ENCODE data around the gene WDFY4. TPM values are rescaled to one million over a fixed set of nuclear protein-coding genes. Genes with fewer than 3 reads are reported as not detected.

WDFY4 gene
- polyA plus RNA-seq, 1 of the 3 experiments (the other 2 are of a cell fraction): not detected

- Histone ChIP-seq H3K9me2 (no peaks in the 10 kb centered on the region), H3F3A (replicated peaks; ENCODE audit: insufficient read depth) (no peaks in the 10 kb centered on the region), H3K4me3 (ENCODE audit: low read depth in 2 of 2, low read length in 1 of 2) (no peak overlapping the region), H3K9ac (no peak overlapping the region), H3K79me2 (ENCODE audit: insufficient read depth) (no peaks in the 10 kb centered on the region), H3K36me3 (replicated peaks in 1 of 2; ENCODE audit: control insufficient read depth in 1 of 2, insufficient read depth in 2 of 2, low read length in 1 of 2) (no peaks in the 10 kb centered on the region), H3K9me3 (no peaks in the 10 kb centered on the region), H3K4me2 (no peak overlapping the region), H3K4me1 (ENCODE audit: control insufficient read depth in 1 of 2, insufficient read depth in 2 of 2, low read depth in 1 of 2, low read length in 1 of 2) (no peaks in the 10 kb centered on the region), H2AFZ (ENCODE audit: low read depth) (no peak overlapping the region), H3K27ac (ENCODE audit: low read depth in 2 of 2, low read length in 1 of 2) (no peak overlapping the region), H4K20me1 (ENCODE audit: insufficient read depth) (no peaks in the 10 kb centered on the region), H3K27me3 (ENCODE audit: insufficient read depth) (no peaks in the 10 kb centered on the region)
- ChIA-PET POLR2A (no interaction called here), CTCF (no interaction called here)
- DNase-seq: no peak
- TF ChIP-seq MEF2A (IDR thresholded peaks at IDR 0.05; ENCODE audit: borderline replicate concordance, low read depth) (no peak), NRF1 (IDR thresholded peaks at IDR 0.05; ENCODE audit: low read depth, low read length) (no peak), TCF12 (IDR thresholded peaks at IDR 0.05) (no peak), JUND (IDR thresholded peaks at IDR 0.05) (no peak), CHD2 (IDR thresholded peaks at IDR 0.05; ENCODE audit: low read length, partially characterized antibody) (no peak), YY1 (IDR thresholded peaks at IDR 0.05; ENCODE audit: low read depth) (no peak), GATA2 (CRISPR knock-in tag; IDR thresholded peaks at IDR 0.05) (no peak), FOXM1 (IDR thresholded peaks at IDR 0.05; ENCODE audit: low read depth) (no peak), USF2 (IDR thresholded peaks at IDR 0.05; ENCODE audit: borderline replicate concordance, low read depth, low read length) (no peak), GABPA (IDR thresholded peaks at IDR 0.05; ENCODE audit: low read depth) (no peak), USF1 (IDR thresholded peaks at IDR 0.05; ENCODE audit: borderline replicate concordance, low read depth) (no peak), RFX5 (IDR thresholded peaks at IDR 0.05; ENCODE audit: low read length) (no peak), FOXJ3 (CRISPR knock-in tag; IDR thresholded peaks at IDR 0.05) (no peak), NFIC (IDR thresholded peaks at IDR 0.05; ENCODE audit: borderline replicate concordance) (no peak), RCOR1 (IDR thresholded peaks at IDR 0.05; ENCODE audit: low read length) (no peak), MXI1 (IDR thresholded peaks at IDR 0.05; ENCODE audit: low read depth, low read length) (no peak)
- 5% methylated on average over 1 of the region's 1 CpG for WGBS (ENCODE audit: low lambda C conversion rate)
Observed at GRCh38 chr10:48736596-48736995, 51.9 kb downstream of the WDFY4 start.

GRCh38 chr10:48737886-48738285, 53.2 kb downstream of the WDFY4 start:
- Histone ChIP-seq H3K9ac (no peak overlapping the region), H3K79me2 (ENCODE audit: insufficient read depth) (no peaks in the 10 kb centered on the region), H3K4me2 (no peak overlapping the region), H3K4me1 (ENCODE audit: control insufficient read depth in 1 of 2, insufficient read depth in 2 of 2, low read depth in 1 of 2, low read length in 1 of 2) (no peaks in the 10 kb centered on the region), H3K36me3 (replicated peaks in 1 of 2; ENCODE audit: control insufficient read depth in 1 of 2, insufficient read depth in 2 of 2, low read length in 1 of 2) (no peaks in the 10 kb centered on the region), H3F3A (replicated peaks; ENCODE audit: insufficient read depth) (no peaks in the 10 kb centered on the region), H3K9me2 (no peaks in the 10 kb centered on the region), H3K4me3 (ENCODE audit: low read depth in 2 of 2, low read length in 1 of 2) (no peak overlapping the region), H3K9me3 (no peaks in the 10 kb centered on the region), H2AFZ (ENCODE audit: low read depth) (no peak overlapping the region), H3K27ac (ENCODE audit: low read depth in 2 of 2, low read length in 1 of 2) (no peak overlapping the region), H3K27me3 (ENCODE audit: insufficient read depth) (no peaks in the 10 kb centered on the region), H4K20me1 (ENCODE audit: insufficient read depth) (no peaks in the 10 kb centered on the region)
- no peak for DNase-seq
- WGBS (ENCODE audit: low lambda C conversion rate): 12% methylated on average over 2 of the region's 2 CpGs
- CTCF ChIA-PET: no interaction called here
- POLR2A ChIA-PET: no interaction called here
- no peak for TF ChIP-seq RFX5 (IDR thresholded peaks at IDR 0.05; ENCODE audit: low read length)
- TF ChIP-seq RXRA (IDR thresholded peaks at IDR 0.05; ENCODE audit: borderline replicate concordance, low read depth): no peak
- no peak for TF ChIP-seq TEAD4 (IDR thresholded peaks at IDR 0.05; ENCODE audit: borderline replicate concordance, insufficient read depth)
- no peak for TF ChIP-seq PBX3 (IDR thresholded peaks at IDR 0.05)
- TF ChIP-seq MXI1 (IDR thresholded peaks at IDR 0.05; ENCODE audit: low read depth, low read length): no peak
- TF ChIP-seq JUND (IDR thresholded peaks at IDR 0.05): no peak
- no peak for TF ChIP-seq RAD21 (IDR thresholded peaks at IDR 0.05; ENCODE audit: low read length)
- no peak for TF ChIP-seq SMC3 (IDR thresholded peaks at IDR 0.05; ENCODE audit: low read depth, low read length)
